IMR-90 (cell line): ENCODE measurements around the gene SALL4. TPM values are rescaled to one million over a fixed set of nuclear protein-coding genes. Genes with fewer than 3 reads are reported as not detected.

Experiments
- ATAC-seq: fragments of 200-7000 bp; cut with Tn5 transposase; 2 replicates; pipeline ENCODE4 v1.9.1; 2020; ENCODE audit warnings: low read depth, mild to moderate bottlenecking, moderate library complexity
- BruUV-seq: library from RNA; stranded (reverse); fragments of 400-500 nt; replicated peaks from 2 replicates; lab custom pipeline; 2021; lab: Mats Ljungman, UMichigan
- CTCF ChIA-PET: fragments of 300-600 bp; formaldehyde crosslinking; extraction: SDS; loops from one replicate; lab custom pipeline; 2021; ENCODE audit warnings: antibody characterized with exemption; lab: Yijun Ruan, JAX
- POLR2A ChIA-PET: fragments of 300-600 bp; sonication (Branson Sonifier 250); formaldehyde crosslinking; loops from one replicate; lab custom pipeline; 2022; ENCODE audit warnings: antibody characterized with exemption; ENCODE audit not compliant: unreplicated experiment; lab: Charles Lee
- DNase-seq: peaks from one replicate; pipeline ENCODE4 v3.0.0; 2013
- H2AFZ ChIP-seq: replicated peaks from 2 replicates; pipeline ENCODE3; 2013; ENCODE audit warnings: low read length, mild to moderate bottlenecking; ENCODE audit not compliant: poor library complexity
- H2AK5ac ChIP-seq: 2 replicates; pipeline ENCODE4 v1.6.1; 2013; ENCODE audit warnings: low read depth, low read length, inconsistent platforms
- H2AK9ac ChIP-seq: replicated peaks from 2 replicates; pipeline ENCODE3; 2013; ENCODE audit warnings: mild to moderate bottlenecking, low read depth, low read length, moderate library complexity; ENCODE audit not compliant: poor library complexity
- H2BK120ac ChIP-seq: 2 replicates; pipeline ENCODE4 v1.6.1; 2013; ENCODE audit warnings: low read depth, low read length, inconsistent platforms
- H2BK15ac ChIP-seq: 3 replicates; pipeline ENCODE4 v1.6.1; 2013; ENCODE audit warnings: low read depth, low read length, inconsistent platforms
- H2BK20ac ChIP-seq: 2 replicates; pipeline ENCODE4 v1.6.1; 2013; ENCODE audit warnings: low read depth, mild to moderate bottlenecking, inconsistent platforms, low read length, moderate library complexity
- H2BK5ac ChIP-seq: 2 replicates; pipeline ENCODE4 v1.6.1; 2013; ENCODE audit warnings: mild to moderate bottlenecking, low read depth, low read length, inconsistent platforms; ENCODE audit not compliant: poor library complexity, severe bottlenecking
- H3K14ac ChIP-seq: replicated peaks from 2 replicates; pipeline ENCODE4 v1.6.1; 2013; ENCODE audit warnings: low read depth, low read length, inconsistent platforms
- H3K18ac ChIP-seq: 2 replicates; pipeline ENCODE4 v1.6.1; 2013; ENCODE audit warnings: low read depth, low read length, control low read depth
- H3K23ac ChIP-seq: 2 replicates; pipeline ENCODE4 v1.6.1; 2013; ENCODE audit warnings: low read depth, low read length, inconsistent platforms
- H3K27ac ChIP-seq: 2 replicates; pipeline ENCODE4 v1.5.1; 2013; ENCODE audit warnings: mild to moderate bottlenecking, control low read depth, low read length; ENCODE audit not compliant: insufficient read depth
- H3K27me3 ChIP-seq: 2 replicates; pipeline ENCODE4 v1.6.1; 2013; ENCODE audit warnings: low read length; ENCODE audit not compliant: control insufficient read depth, insufficient read depth
- H3K36me3 ChIP-seq: 2 replicates; pipeline ENCODE4 v1.6.1; 2013; ENCODE audit warnings: low read length, mixed read lengths; ENCODE audit not compliant: control insufficient read depth, insufficient read depth
- H3K4ac ChIP-seq: 2 replicates; pipeline ENCODE4 v1.6.1; 2013; ENCODE audit warnings: low read depth, low read length, inconsistent platforms
- H3K4me1 ChIP-seq: 2 replicates; pipeline ENCODE4 v1.6.1; 2013; ENCODE audit warnings: low read length, mixed read lengths; ENCODE audit not compliant: control insufficient read depth, insufficient read depth
- H3K4me2 ChIP-seq: 2 replicates; pipeline ENCODE4 v1.6.1; 2013; ENCODE audit warnings: low read depth, mild to moderate bottlenecking, control low read depth, low read length, moderate library complexity
- H3K4me3 ChIP-seq: 2 replicates; pipeline ENCODE4 v1.5.1; 2013; ENCODE audit warnings: low read depth, mild to moderate bottlenecking, control low read depth, low read length, moderate library complexity; ENCODE audit not compliant: insufficient read depth
- H3K56ac ChIP-seq: 2 replicates; pipeline ENCODE4 v1.6.1; 2013; ENCODE audit warnings: low read length, inconsistent platforms; ENCODE audit not compliant: insufficient read depth; ENCODE audit errors: extremely low read depth
- H3K79me1 ChIP-seq, 2 experiments: 2 replicates each; pipeline ENCODE4 v1.6.1; 2013; ENCODE audit warnings: low read length in 2 of 2, inconsistent platforms in 1 of 2, low read depth in 1 of 2
- H3K9ac ChIP-seq: 2 replicates; pipeline ENCODE4 v1.6.1; 2013; ENCODE audit warnings: low read depth, low read length, control low read depth
- H3K9me1 ChIP-seq: 2 replicates; pipeline ENCODE4 v1.6.1; 2013; ENCODE audit warnings: low read length, inconsistent platforms; ENCODE audit not compliant: insufficient read depth
- H3K9me3 ChIP-seq: 2 replicates; pipeline ENCODE4 v1.6.1; 2013; ENCODE audit warnings: low read length; ENCODE audit not compliant: control insufficient read depth, insufficient read depth
- H4K20me1 ChIP-seq: 2 replicates; pipeline ENCODE4 v1.6.1; 2013; ENCODE audit warnings: low read length, inconsistent platforms; ENCODE audit not compliant: insufficient read depth
- H4K5ac ChIP-seq: 2 replicates; pipeline ENCODE4 v1.6.1; 2013; ENCODE audit warnings: mild to moderate bottlenecking, low read depth, low read length, control low read depth
- H4K8ac ChIP-seq, 2 experiments: 2 replicates each; pipeline ENCODE4 v1.6.1; 2013; ENCODE audit warnings: low read depth in 2 of 2, low read length in 2 of 2, control low read depth in 1 of 2, inconsistent platforms in 1 of 2
- H4K91ac ChIP-seq: 2 replicates; pipeline ENCODE4 v1.6.1; 2013; ENCODE audit warnings: low read depth, low read length, inconsistent platforms; ENCODE audit not compliant: insufficient read depth
- BHLHE40 ChIP-seq: fragments of 150-350 bp; IDR thresholded peaks from 2 replicates; pipeline ENCODE4 v1.6.1; 2016; ENCODE audit warnings: mild to moderate bottlenecking, low read depth, low read length
- CHD1 ChIP-seq: IDR thresholded peaks from 2 replicates; pipeline ENCODE4 v1.6.1; 2012; ENCODE audit warnings: low read depth, low read length, improper control_type of control experiment
- ELK1 ChIP-seq: fragments of 150-350 bp; IDR thresholded peaks from 2 replicates; pipeline ENCODE4 v1.6.1; 2016; ENCODE audit warnings: low read depth, mild to moderate bottlenecking, low read length, moderate library complexity, borderline replicate concordance
- FOS ChIP-seq: fragments of 150-350 bp; IDR thresholded peaks from 2 replicates; pipeline ENCODE4 v1.6.1; 2016; ENCODE audit warnings: low read depth, low read length
- USF2 ChIP-seq: fragments of 150-350 bp; IDR thresholded peaks from 2 replicates; pipeline ENCODE4 v1.6.1; 2017; ENCODE audit warnings: mild to moderate bottlenecking, antibody characterized with exemption, low read length, low read depth
- WGBS, 2 experiments: methylation state at CpG; one replicate each; pipeline versions ENCODE4 v1.1.5 to v1.1.7; 2013; ENCODE audit warnings: missing lambda C conversion rate in 2 of 2; ENCODE audit not compliant: insufficient read length in 1 of 2; ENCODE audit errors: extremely low coverage in 2 of 2; 5-methylcytosine and 5-hydroxymethylcytosine counted together
- dilution Hi-C: fragments of 300-500 bp; cut with HindIII; formaldehyde crosslinking; loops from one replicate; pipeline ENCODE4 v1.14.3; 2018; ENCODE audit warnings: low sequenced_read_pairs; ENCODE audit not compliant: unreplicated experiment
- in situ Hi-C: fragments of 300-500 bp; cut with MboI; formaldehyde crosslinking; loops from 3 replicates; pipeline ENCODE4 v1.14.3; 2019; ENCODE audit warnings: low sequenced_read_pairs, inconsistent platforms, mixed read lengths
- intact Hi-C: fragments of 100-400 bp; cut with micrococcal nuclease; formaldehyde crosslinking; loops from 2 replicates; pipeline ENCODE4 v1.10.0; 2022
- polyA plus RNA-seq, 3 experiments: library from polyadenylated mRNA; depleted of rRNA; stranded (reverse); fragments of >200 nt; gene quantifications; 2 replicates each; pipeline ENCODE4 v1.2.3, GENCODE V29; 2012; ENCODE audit warnings: low replicate concordance in 1 of 3
- total RNA-seq: library from RNA; depleted of rRNA; stranded (reverse); fragments of >200 nt; gene quantifications from 2 replicates; pipeline ENCODE4 v1.2.3, GENCODE V29; 2012

Gene SALL4
- total and polyA plus RNA-seq, 2 of the 4 experiments (the other 2 are of a cell fraction), result not detected

GRCh38 chr20:51815383-51816076, 13.2 kb upstream of the SALL4 start:
- ATAC-seq (no peak), DNase-seq (no peak)
- H4K20me1 ChIP-seq, result no peaks in the 10 kb centered on the region
- H3K4me3 ChIP-seq, result no peak overlapping the region
- H2AK5ac ChIP-seq, result no peak overlapping the region
- H2BK120ac ChIP-seq, result no peak overlapping the region
- H4K5ac ChIP-seq, result no peak overlapping the region
- no peak overlapping the region for H2AFZ ChIP-seq
- H3K79me1 ChIP-seq, result no peaks in the 10 kb centered on the region
- H3K18ac ChIP-seq, result no peak overlapping the region
- H2BK15ac ChIP-seq, result no peak overlapping the region
- no peak overlapping the region for H3K23ac ChIP-seq
- BruUV-seq, result no TSS peak
- no peaks in the 10 kb centered on the region for H3K36me3 ChIP-seq
- CTCF ChIA-PET, result interaction anchor here (0.5 kb wide), 1 partner anchor 311 kb away, joined by 3 read pairs; no protein-coding TSS in a partner anchor
- no peak overlapping the region for H3K56ac ChIP-seq
- H4K8ac ChIP-seq, result no peak overlapping the region
- no peak overlapping the region for H4K91ac ChIP-seq
- no peak overlapping the region for H3K4ac ChIP-seq
- in situ Hi-C loops, result no loop called here
- H3K4me1 ChIP-seq, result 0 out of 2 replicates have a peak, but pooled peaks cover 2% of the 10 kb centered on the region
- no peak overlapping the region for H3K14ac ChIP-seq
- H2BK20ac ChIP-seq, result no peak overlapping the region
- no peaks in the 10 kb centered on the region for H3K9me1 ChIP-seq
- no peaks in the 10 kb centered on the region for H3K9me3 ChIP-seq
- POLR2A ChIA-PET, result no interaction called here
- H2AK9ac ChIP-seq, result no peak overlapping the region
- dilution Hi-C loops, result no loop called here
- H3K27me3 ChIP-seq, result peaks cover 4% of the 10 kb centered on the region
- H3K4me2 ChIP-seq, result no peak overlapping the region
- intact Hi-C loops, result no loop called here
- H3K27ac ChIP-seq, result no peak overlapping the region
- TF ChIP-seq ELK1 (no peak), CHD1 (no peak), USF2 (no peak), BHLHE40 (no peak), FOS (no peak)
- WGBS, 2 experiments, result 67% methylated on average over 3 of the region's 5 CpGs; no CpG with 5 or more reads in 1 of the 2 experiments
- H2BK5ac ChIP-seq, result no peak overlapping the region
- H3K9ac ChIP-seq, result no peak overlapping the region
